A673 (cell line): ENCODE data around the gene FAM219B.

Experiments used
- CTCF ChIP-seq: fragments of 300-800, 200-600 bp; sonication (generic); conservative IDR thresholded peaks from 2 replicates; pipeline ENCODE4 v1.5.1; 2017; ENCODE audit warnings: low read depth, mild to moderate bottlenecking, antibody characterized with exemption, low read length, moderate library complexity, mixed read lengths
- EZH2 ChIP-seq: fragments of 200-600 bp; sonication (generic); IDR thresholded peaks from 2 replicates; pipeline ENCODE4 v1.6.1; 2017; ENCODE audit warnings: borderline replicate concordance, low read depth, mild to moderate bottlenecking, mixed read lengths, antibody characterized with exemption, low read length; ENCODE audit not compliant: poor library complexity, severe bottlenecking

- TF ChIP-seq CTCF (no peak), EZH2 (no peak)
Observed at GRCh38 chr15:74891469-74891868, 15.2 kb downstream of the FAM219B start.
